OCI-LY1 (cell line): ENCODE data around the gene PPARD.

ENCODE experiments used
- CTCF ChIP-seq: fragments of 200-600 bp; sonication (generic), shearing (Covaris generic); IDR thresholded peaks from 2 replicates; pipeline ENCODE4 v1.5.1; 2017; ENCODE audit warnings: mild to moderate bottlenecking, antibody characterized with exemption, low read length, moderate library complexity, mixed read lengths
- EZH2 ChIP-seq: fragments of 200-600 bp; sonication (generic), shearing (Covaris generic); IDR thresholded peaks from 2 replicates; pipeline ENCODE4 v1.8.0; 2017; ENCODE audit warnings: borderline replicate concordance, mixed run types, mild to moderate bottlenecking, antibody characterized with exemption, low read length, moderate library complexity, mixed read lengths

- no peak for TF ChIP-seq CTCF
- TF ChIP-seq EZH2: no peak
Measured at GRCh38 chr6:35410131-35410530, 67.8 kb downstream of the PPARD start.
